D721Med (cell line): ENCODE measurements around the gene LRMDA.

Experiments
- DNase-seq: peaks from one replicate; pipeline ENCODE4 v3.0.0; 2011; ENCODE audit warnings: low spot score; ENCODE audit not compliant: insufficient read length
- FAIRE-seq: peaks from 2 replicates; lab custom pipeline; 2011; peaks lifted over from hg19 to GRCh38; lab: Jason Lieb, UNC
- CTCF ChIP-seq: IDR thresholded peaks from 2 replicates; pipeline ENCODE4 v1.5.1; 2012; ENCODE audit warnings: mild to moderate bottlenecking, control low read depth; ENCODE audit not compliant: insufficient read depth; ENCODE audit errors: missing control alignments

The LRMDA gene

GRCh38 chr10:76557366-76557765 lies 1125.9 kb downstream of the LRMDA start:
- TF ChIP-seq CTCF: no peak
- DNase-seq: no peak
- no peak for FAIRE-seq

- FAIRE-seq (no peak), DNase-seq (no peak)
- TF ChIP-seq CTCF: no peak
These were observed 1127.2 kb downstream of the LRMDA start for GRCh38 chr10:76558586-76558985.

- FAIRE-seq (peak; percentile 87), DNase-seq (no peak)
- no peak for TF ChIP-seq CTCF
These were observed 1127.8 kb downstream of the LRMDA start for GRCh38 chr10:76558996-76559891.

- no peak for TF ChIP-seq CTCF
- DNase-seq (no peak), FAIRE-seq (no peak)
These were observed 1128.4 kb downstream of the LRMDA start for GRCh38 chr10:76559892-76560220.

GRCh38 chr10:76560338-76560737 lies 1128.9 kb downstream of the LRMDA start:
- DNase-seq: no peak
- TF ChIP-seq CTCF: no peak
- no peak for FAIRE-seq

GRCh38 chr10:76563286-76563685 lies 1131.9 kb downstream of the LRMDA start:
- TF ChIP-seq CTCF: no peak
- no peak for FAIRE-seq
- no peak for DNase-seq

- no peak for FAIRE-seq
- no peak for DNase-seq
- TF ChIP-seq CTCF: no peak
These were observed 1140.6 kb downstream of the LRMDA start for GRCh38 chr10:76572021-76572420.
